Fibroblast of lung (primary cell): ENCODE results near the gene SLC34A3. TPM values are rescaled to one million over a fixed set of nuclear protein-coding genes. Genes with fewer than 3 reads are reported as not detected.

Experiments
- DNase-seq, 2 donors: peaks; one replicate each; pipeline versions ENCODE4 v3.0.0 to v3.0.0-alpha.2; 2010; ENCODE audit warnings: low read depth in 2 of 2
- H2AFZ ChIP-seq: 2 replicates; pipeline ENCODE4 v1.5.1; 2012; ENCODE audit warnings: low read length, control low read depth, inconsistent platforms
- H3K27ac ChIP-seq: 2 replicates; pipeline ENCODE4 v1.5.1; 2011; ENCODE audit warnings: low read length, control low read depth; ENCODE audit not compliant: insufficient read depth
- H3K27me3 ChIP-seq: 2 replicates; pipeline ENCODE4 v1.5.1; 2011; ENCODE audit warnings: mild to moderate bottlenecking, low read length; ENCODE audit not compliant: control insufficient read depth, insufficient read depth
- H3K36me3 ChIP-seq: 2 replicates; pipeline ENCODE4 v1.5.1; 2011; ENCODE audit warnings: low read length; ENCODE audit not compliant: control insufficient read depth, insufficient read depth
- H3K4me1 ChIP-seq: 2 replicates; pipeline ENCODE4 v1.5.1; 2011; ENCODE audit warnings: low read length; ENCODE audit not compliant: control insufficient read depth, insufficient read depth; ENCODE audit errors: extremely low read depth
- H3K4me2 ChIP-seq: 2 replicates; pipeline ENCODE4 v1.5.1; 2011; ENCODE audit warnings: low read length, control low read depth; ENCODE audit not compliant: insufficient read depth; ENCODE audit errors: extremely low read depth
- H3K4me3 ChIP-seq, 4 experiments: fragments of 200-600 bp in 1 of 4; sonication (generic) in 1 of 4; replicated peaks in 1 of 4; 2 replicates each; pipeline ENCODE4 v1.5.1; 2011 to 2016; ENCODE audit warnings: low read length in 4 of 4, low read depth in 3 of 4, mild to moderate bottlenecking in 3 of 4, control low read depth in 2 of 4, inconsistent platforms in 1 of 4, mixed read lengths in 1 of 4; ENCODE audit not compliant: insufficient read depth in 1 of 4; ENCODE audit errors: control extremely low read depth in 1 of 4
- H3K79me2 ChIP-seq: 2 replicates; pipeline ENCODE4 v1.5.1; 2012; ENCODE audit warnings: mild to moderate bottlenecking, low read length, inconsistent platforms; ENCODE audit not compliant: control insufficient read depth, insufficient read depth
- H3K9ac ChIP-seq: 2 replicates; pipeline ENCODE4 v1.5.1; 2011; ENCODE audit warnings: mild to moderate bottlenecking, low read length, control low read depth; ENCODE audit not compliant: insufficient read depth
- H3K9me3 ChIP-seq: 2 replicates; pipeline ENCODE4 v1.5.1; 2012; ENCODE audit warnings: low read depth, low read length; ENCODE audit not compliant: control insufficient read depth, insufficient read depth
- H4K20me1 ChIP-seq: 2 replicates; pipeline ENCODE4 v1.5.1; 2011; ENCODE audit warnings: low read length; ENCODE audit not compliant: control insufficient read depth, insufficient read depth; ENCODE audit errors: extremely low read depth
- CTCF ChIP-seq, 2 donors: IDR thresholded peaks in 1 of 2; conservative IDR thresholded peaks in 1 of 2; 1 replicate in 1 of 2; 2 replicates in 1 of 2; pipeline ENCODE4 v1.5.1; 2011 to 2012; ENCODE audit warnings: low read length in 2 of 2, control low read depth in 1 of 2, inconsistent platforms in 1 of 2, low read depth in 1 of 2, mild to moderate bottlenecking in 1 of 2
- EZH2 ChIP-seq: IDR thresholded peaks from 2 replicates; pipeline ENCODE4 v1.5.1; 2012; ENCODE audit warnings: low read length, control low read depth, mild to moderate bottlenecking; ENCODE audit errors: missing control alignments
- polyA plus RNA-seq, 2 donors: library from polyadenylated mRNA; depleted of rRNA in 1 of 2; stranded (reverse) in 1 of 2; unstranded in 1 of 2; fragments of >200 nt; gene quantifications; 2 replicates each; pipeline ENCODE4 v1.2.1, GENCODE V29; 2011 to 2012; ENCODE audit warnings: missing spikeins in 1 of 2
- total RNA-seq: library from RNA; depleted of rRNA; stranded (reverse); fragments of >200 nt; gene quantifications from 2 replicates; pipeline ENCODE4 v1.2.1, GENCODE V29; 2014

Gene SLC34A3
- total and polyA plus RNA-seq, 2 donors (not counting 1 experiment from before 2014, with no cell fraction given) = not detected

DNA sequence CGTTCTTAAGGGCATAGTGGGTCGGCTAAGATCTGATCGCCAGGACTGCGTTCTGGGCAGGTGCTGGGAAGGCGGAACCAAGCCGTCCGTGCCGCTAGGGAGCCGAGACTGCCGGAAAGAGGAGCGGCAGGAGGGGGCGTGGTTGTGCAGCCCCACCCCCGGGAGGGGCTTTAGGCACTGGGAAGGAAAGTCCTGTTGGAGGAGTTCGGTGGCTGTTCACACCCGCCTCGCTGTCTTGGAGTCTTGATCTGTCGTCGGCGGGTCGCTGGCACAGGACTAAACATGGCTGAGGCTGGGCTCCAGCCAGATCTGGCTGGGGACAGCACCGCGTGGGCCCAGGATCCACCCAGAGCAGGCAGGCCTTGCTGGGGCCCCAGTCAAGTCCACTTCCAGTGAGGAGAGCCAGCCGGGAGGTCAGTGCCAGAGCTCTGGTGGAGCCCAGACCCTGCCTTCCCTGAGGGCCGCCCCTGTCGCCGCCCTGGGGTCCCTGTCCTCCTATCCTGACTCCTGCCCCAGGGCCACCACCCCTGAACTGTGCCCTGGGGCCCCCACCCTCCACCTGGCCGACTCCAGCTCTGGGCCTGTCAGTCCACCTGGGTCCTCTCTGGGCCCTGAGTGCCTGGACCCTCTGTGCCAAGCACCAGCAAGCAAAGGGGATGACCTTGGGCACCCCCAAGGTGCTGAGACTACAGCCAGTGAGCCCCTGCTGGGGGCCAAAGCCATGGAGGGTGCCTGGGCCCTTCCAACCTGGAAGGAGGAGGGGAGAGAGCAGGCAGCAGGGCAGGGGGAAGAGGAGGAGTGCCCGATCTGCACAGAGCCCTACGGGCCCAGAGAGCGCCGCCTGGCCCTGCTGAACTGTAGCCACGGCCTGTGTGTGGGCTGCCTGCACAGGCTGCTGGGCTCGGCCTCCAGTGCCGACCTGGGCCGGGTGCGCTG, 13.2 kb upstream of the SLC34A3 start:
- Histone ChIP-seq H3K4me3 (peak overlapping the region in 1 of 4 experiments; percentile 22), H3K27ac (no peak overlapping the region), H2AFZ (no peak overlapping the region), H3K9ac (no peak overlapping the region), H3K4me2 (no peak overlapping the region), H3K27me3 (no peaks in the 10 kb centered on the region), H3K9me3 (no peaks in the 10 kb centered on the region), H3K4me1 (peaks cover 5% of the 10 kb centered on the region), H3K36me3 (peaks cover 18% of the 10 kb centered on the region), H4K20me1 (no peaks in the 10 kb centered on the region), H3K79me2 (no peaks in the 10 kb centered on the region)
- TF ChIP-seq CTCF (conservative IDR thresholded peaks at IDR 0.05 in 1 of 2, IDR thresholded peaks at IDR 0.05 in 1 of 2; ENCODE audit: low read depth in 1 of 2, low read length in 2 of 2) (no peak), EZH2 (no peak)
- no peak for DNase-seq

GRCh38 chr9:137218212-137218753, 12.4 kb upstream of the SLC34A3 start:
- no peak for DNase-seq
- H3K9me3 ChIP-seq = no peaks in the 10 kb centered on the region
- no peaks in the 10 kb centered on the region for H4K20me1 ChIP-seq
- no peaks in the 10 kb centered on the region for H3K27me3 ChIP-seq
- H2AFZ ChIP-seq = no peak overlapping the region
- H3K4me2 ChIP-seq = no peak overlapping the region
- no peak overlapping the region for H3K27ac ChIP-seq
- TF ChIP-seq EZH2 (no peak), CTCF (conservative IDR thresholded peaks at IDR 0.05 in 1 of 2, IDR thresholded peaks at IDR 0.05 in 1 of 2; ENCODE audit: low read depth in 1 of 2, low read length in 2 of 2) (no peak)
- no peak overlapping the region for H3K4me3 ChIP-seq
- peaks cover 13% of the 10 kb centered on the region for H3K36me3 ChIP-seq
- no peak overlapping the region for H3K9ac ChIP-seq
- H3K4me1 ChIP-seq = peaks cover 8% of the 10 kb centered on the region
- H3K79me2 ChIP-seq = no peaks in the 10 kb centered on the region

DNA sequence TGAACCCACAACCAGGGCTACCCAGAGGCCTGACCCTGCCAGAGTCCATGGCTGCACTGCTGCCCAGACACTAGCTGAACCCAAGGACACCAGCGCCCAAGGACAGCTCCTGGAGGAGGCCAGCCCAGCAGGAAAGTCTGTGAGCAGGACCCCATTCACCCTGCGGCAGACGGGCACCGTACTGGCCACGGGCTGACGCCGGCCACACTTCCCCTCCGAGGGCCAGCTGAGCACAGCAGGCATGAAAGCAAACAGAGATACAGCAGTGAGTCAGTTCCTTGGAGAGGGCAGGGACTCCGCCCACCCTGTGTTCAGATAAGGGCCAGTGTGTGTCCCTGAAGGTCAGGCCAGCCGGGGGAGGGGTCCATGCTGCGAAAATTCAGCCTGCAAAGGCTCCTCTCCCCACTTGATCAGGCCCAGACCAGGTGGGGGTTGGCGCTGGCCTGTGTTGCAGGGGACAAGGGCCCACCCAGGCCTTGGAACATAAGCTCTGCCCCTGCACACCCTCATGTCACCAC, 11.9 kb upstream of the SLC34A3 start:
- no peak for TF ChIP-seq CTCF (conservative IDR thresholded peaks at IDR 0.05 in 1 of 2, IDR thresholded peaks at IDR 0.05 in 1 of 2; ENCODE audit: low read depth in 1 of 2, low read length in 2 of 2)
- TF ChIP-seq EZH2 = no peak
- Histone ChIP-seq H3K9ac (no peak overlapping the region), H3K4me2 (peak overlapping the region; percentile 25), H3K27ac (no peak overlapping the region), H3K4me1 (peaks cover 8% of the 10 kb centered on the region), H3K4me3 (no peak overlapping the region), H3K79me2 (no peaks in the 10 kb centered on the region), H4K20me1 (no peaks in the 10 kb centered on the region), H3K36me3 (peaks cover 11% of the 10 kb centered on the region), H3K9me3 (no peaks in the 10 kb centered on the region), H2AFZ (no peak overlapping the region), H3K27me3 (no peaks in the 10 kb centered on the region)
- DNase-seq = peak in 1 of 2 donors; percentile 45
